NCI-H1694 treated with DMSO at 0.1 percent for 48 hours (cell line): ENCODE data around the gene CDH4.

Experiments
- DNase-seq: peaks from one replicate; lab custom pipeline; 2025; lab: John Stamatoyannopoulos, UW

Gene CDH4

DNA sequence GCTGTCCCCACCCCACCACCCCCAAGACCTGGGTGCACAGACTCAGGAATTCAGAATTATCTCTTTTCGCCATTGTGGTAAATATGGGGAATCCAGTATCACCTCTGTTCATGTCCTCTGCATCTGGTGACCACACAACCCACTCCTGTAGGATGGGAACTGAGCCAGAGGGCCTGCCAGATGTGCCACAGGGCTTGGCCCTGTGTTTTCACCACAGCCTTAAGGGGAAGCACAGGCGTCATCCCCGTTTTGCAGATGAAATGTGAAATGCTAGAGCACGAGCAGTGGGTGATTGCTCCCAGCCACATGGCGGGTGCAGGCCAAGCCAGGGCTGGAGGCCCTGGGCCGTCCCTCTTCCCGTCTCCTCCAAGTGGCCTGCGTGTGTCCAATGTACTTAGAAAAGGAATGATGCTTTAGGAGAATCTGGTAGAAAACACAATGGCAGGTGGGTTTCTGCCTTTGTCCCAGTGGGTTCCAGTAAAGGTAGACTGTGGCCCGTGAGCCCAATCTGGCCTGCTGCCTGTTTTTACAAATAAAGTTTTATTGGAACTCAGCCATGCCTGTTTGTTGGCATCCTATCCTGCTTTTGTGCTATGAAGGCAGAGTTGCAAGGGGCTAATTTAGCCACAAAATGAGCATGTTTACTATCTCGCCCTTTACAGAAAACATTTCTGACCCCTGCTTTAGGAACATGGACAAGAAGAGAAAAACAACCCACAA lies 309.2 kb downstream of the CDH4 start:
- DNase-seq = no peak

DNA sequence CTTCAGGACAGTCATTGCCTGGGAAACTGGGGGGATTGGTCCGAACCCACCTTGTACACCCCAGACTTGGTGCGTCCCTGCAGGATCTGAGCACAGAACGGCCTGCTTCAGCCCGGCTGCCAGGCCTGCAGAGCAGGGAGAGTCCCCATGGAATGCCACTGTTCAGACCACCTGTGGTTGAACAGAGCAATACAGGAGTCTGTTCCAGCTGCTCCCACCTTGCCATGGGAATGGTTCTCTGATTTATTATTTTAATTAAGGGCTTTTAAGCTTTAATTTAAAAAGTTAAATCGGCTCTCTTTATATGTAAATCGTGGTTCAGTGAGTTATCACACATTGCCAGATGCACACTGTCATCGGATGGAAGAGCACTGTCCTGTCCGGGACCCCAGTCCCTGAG lies 310.4 kb downstream of the CDH4 start:
- no peak for DNase-seq

GRCh38 chr20:61562897-61563504 lies 310.9 kb downstream of the CDH4 start:
- no peak for DNase-seq

DNA sequence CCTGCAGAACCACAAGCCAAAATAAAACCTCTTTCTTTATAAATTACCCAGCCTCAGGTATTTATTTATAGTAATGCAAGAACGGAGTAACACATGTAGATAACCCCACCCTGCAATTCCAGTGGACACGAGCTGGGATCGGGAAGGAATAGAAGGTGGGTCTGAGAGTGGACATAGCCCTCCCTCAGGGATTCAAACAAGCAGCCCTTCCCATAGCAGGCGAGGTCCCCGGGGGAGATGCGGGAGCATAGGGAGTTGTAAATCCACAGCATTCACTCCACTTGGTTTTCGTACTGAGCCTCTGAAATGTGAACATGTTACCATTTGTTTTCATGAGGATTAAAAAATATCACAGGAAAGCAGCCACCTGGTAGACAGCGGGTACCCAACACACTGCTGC lies 312.6 kb downstream of the CDH4 start:
- no peak for DNase-seq

DNA sequence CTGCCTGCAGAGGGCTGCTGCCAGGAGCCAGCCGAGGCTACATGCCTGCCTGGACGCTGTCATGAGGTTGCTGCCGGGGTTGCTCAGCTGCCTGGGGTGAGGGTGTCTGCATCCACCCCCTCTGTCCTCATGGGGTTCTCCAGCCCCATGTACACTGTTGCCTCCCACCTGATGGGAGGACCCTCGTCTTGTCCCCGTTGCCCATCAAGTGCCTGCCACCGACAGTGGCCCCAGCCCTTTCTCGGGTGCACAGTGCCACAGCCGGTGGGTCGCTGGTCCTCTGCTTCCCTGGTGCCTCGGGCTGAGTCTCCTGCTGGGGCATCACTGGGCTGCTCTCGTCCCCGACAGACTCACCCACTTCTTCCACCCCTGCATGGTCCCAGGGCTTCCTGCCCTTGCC lies 313.7 kb downstream of the CDH4 start:
- DNase-seq = no peak

DNA sequence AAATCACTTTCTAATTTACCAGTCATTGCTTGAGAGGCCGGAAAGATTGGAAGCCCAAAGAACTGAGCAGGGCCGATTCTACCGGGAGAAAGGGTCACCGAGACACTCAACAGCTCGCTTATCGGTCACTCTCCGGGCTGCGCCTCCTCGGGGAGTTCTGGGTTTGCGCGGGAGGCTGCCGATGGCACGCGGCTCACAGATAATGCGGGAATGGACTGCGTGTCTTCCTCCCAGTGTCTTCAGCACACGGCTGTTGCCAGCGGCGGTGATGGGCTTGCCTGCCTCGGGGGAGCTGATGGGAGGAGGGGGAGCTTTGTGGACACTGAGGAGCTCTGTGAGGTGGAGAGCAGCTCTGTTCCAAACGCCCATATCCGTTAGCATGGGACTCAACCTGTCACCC lies 314.6 kb downstream of the CDH4 start:
- DNase-seq = no peak

- DNase-seq = no peak
Observed at GRCh38 chr20:61567204-61567603, 315.1 kb downstream of the CDH4 start.

GRCh38 chr20:61569825-61570224 lies 317.8 kb downstream of the CDH4 start:
- no peak for DNase-seq

DNA sequence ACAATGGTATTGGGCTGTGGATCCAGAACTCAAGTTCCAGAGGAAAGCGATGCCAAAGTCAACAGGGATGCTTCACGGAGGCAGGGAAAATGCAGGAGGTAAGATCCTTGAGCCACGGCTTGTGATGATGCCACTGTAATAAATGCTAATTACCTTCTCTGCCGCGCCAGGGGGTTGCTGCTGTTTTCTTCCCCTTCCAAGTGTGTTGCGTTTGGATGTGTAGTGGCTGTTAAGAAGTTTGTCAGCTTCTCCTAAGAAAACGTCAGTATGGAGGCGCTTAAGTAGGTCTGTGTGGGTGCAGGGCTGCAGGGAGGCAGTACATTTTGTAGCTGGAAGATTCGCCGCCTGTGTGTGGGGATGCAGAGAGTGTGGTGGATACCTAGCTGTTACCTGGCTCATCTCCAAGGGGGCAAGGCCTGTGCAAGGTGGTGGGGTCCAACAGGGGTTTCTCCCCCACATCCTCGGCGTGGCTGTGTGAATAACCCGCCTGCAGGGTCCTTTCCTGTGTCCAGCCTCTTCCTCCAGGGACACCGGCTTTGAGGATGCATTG lies 318.7 kb downstream of the CDH4 start:
- no peak for DNase-seq

DNA sequence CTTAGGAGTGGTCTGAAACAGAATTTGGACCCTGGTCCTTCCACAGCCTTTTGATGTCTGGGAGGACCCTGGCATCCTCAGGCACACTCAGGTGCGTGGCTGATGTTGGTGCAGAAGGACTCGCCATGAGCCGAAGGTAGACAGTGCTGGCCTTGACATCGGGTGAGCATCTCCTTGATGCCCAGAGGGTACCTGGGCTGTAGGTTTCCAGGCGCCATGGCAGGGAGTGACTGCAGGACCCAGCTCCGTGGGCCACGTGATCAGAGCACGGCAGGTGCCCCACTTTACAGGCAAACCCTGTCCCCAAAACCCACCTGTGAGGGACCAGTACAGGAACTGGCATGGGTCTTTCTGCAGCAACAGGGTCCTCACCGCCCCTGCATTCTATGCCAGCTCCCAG lies 319.2 kb downstream of the CDH4 start:
- DNase-seq = no peak

- DNase-seq = no peak
Observed at GRCh38 chr20:61571916-61572711, 320.1 kb downstream of the CDH4 start.

- no peak for DNase-seq
Observed at GRCh38 chr20:61572789-61573188, 320.7 kb downstream of the CDH4 start.

- DNase-seq = no peak
Observed at GRCh38 chr20:61573415-61574305, 321.6 kb downstream of the CDH4 start.

DNA sequence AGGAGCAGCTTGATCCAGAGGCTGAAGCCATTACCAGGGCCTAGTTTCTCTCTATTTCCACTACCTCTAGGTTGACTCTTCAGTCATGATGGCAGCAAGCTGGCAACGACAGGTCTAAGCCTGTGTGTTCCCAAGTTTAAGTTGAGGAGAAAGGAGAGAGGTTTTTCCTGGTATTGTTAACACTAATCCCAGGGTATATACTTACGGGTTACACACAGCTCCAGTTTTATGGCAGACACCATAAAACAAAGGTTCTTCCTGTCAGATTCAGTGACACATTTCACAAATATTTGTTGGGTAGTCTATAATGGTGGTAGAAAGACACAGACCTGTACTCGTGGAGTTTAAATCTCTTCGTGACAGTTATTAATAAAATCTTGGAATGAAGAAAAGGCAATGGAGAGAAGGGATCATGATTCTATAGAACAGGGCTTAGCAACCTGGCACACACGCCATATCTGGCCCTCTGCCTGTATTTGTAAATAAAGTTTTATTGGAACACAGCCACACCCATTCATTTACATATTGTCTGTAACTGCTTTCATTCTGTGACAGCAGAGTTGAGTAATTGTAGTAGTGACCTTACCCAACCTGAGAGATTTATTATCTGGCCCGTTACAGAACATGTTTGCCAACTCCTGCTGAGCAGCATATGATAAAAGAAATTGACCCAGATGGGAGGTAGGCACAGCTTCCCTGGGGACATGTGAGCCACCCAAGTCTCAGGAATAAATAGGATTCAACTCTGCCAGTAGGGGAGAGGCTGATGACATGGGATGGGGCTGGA lies 323.3 kb downstream of the CDH4 start:
- no peak for DNase-seq

DNA sequence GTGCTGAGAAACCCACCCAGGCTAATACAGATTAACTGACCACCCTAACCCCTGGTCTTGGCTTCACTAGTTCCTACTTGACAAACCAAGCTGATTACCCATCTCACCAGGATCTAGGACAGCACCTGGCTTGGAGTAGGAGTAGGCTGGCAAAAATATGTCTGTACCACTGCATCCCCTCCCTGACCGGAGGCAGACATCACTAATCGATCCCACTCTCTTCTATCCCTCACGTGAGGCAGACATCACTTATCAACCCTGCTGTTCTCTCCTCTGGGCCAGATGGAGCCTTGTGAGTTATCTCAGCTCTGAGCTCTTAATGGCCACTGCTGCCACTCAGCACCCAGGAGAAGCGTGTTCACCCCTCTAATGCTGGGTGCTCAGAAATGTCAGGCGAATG lies 324.3 kb downstream of the CDH4 start:
- no peak for DNase-seq

DNA sequence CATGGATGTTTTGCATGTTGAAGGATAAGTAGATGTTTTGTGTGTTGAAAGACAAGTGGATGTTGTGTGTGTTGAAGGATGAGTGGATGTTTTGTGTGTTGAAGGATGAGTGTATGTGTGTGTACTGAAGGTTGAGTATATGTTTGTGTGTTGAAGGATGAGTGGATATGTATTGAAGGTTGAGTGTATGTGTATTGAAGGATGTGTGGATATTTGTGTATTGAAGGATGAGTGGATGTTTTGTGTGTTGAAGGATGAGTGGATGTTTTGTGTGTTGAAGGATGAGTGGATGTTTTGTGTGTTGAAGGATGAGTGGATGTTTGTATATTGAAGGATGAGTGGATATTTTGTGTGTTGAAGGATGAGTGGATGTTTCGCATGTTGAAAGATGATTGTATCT lies 325.0 kb downstream of the CDH4 start:
- no peak for DNase-seq

- DNase-seq = no peak
Observed at GRCh38 chr20:61579908-61580307, 327.8 kb downstream of the CDH4 start.

- no peak for DNase-seq
Observed at GRCh38 chr20:61580958-61581824, 329.1 kb downstream of the CDH4 start.

GRCh38 chr20:61581825-61582188 lies 329.7 kb downstream of the CDH4 start:
- no peak for DNase-seq
